ENCODE data around the gene KIF5C. TPM values are rescaled to one million over a fixed set of nuclear protein-coding genes. Genes with fewer than 3 reads are reported as not detected.

KIF5C gene
- total RNA-seq, 1 donor from 2014 or later = 1.3 TPM

- H3K4me3 Mint-ChIP-seq = no peak overlapping the region
- H3K27me3 Mint-ChIP-seq (ENCODE audit: low read depth) = no peaks in the 10 kb centered on the region
- no peaks in the 10 kb centered on the region for H3K9me3 Mint-ChIP-seq
- H3K27ac Mint-ChIP-seq = no peak overlapping the region
- H3K36me3 Mint-ChIP-seq = no peaks in the 10 kb centered on the region
- DNase-seq (ENCODE audit: low spot score in 2 of 2, unreplicated experiment in 2 of 2) = no peak
- no peak for TF ChIP-seq CTCF (IDR thresholded peaks at IDR 0.05; ENCODE audit: unreplicated experiment)
- peaks cover 40% of the 10 kb centered on the region for H3K4me1 Mint-ChIP-seq
These were observed 141.0 kb downstream of the KIF5C start for GRCh38 chr2:149015926-149016563.

GRCh38 chr2:149017116-149017985 is 142.3 kb downstream of the KIF5C start:
- no peaks in the 10 kb centered on the region for H3K9me3 Mint-ChIP-seq

GRCh38 chr2:149018981-149019380 is 144.0 kb downstream of the KIF5C start:
- Mint-ChIP-seq H3K9me3 (no peaks in the 10 kb centered on the region), H3K27me3 (ENCODE audit: low read depth) (no peaks in the 10 kb centered on the region), H3K4me3 (no peak overlapping the region), H3K4me1 (peaks cover 48% of the 10 kb centered on the region), H3K36me3 (no peaks in the 10 kb centered on the region), H3K27ac (peak overlapping the region; percentile 3)
- no peak for DNase-seq (ENCODE audit: low spot score in 2 of 2, unreplicated experiment in 2 of 2)
- TF ChIP-seq CTCF (IDR thresholded peaks at IDR 0.05; ENCODE audit: unreplicated experiment) = no peak

More at GRCh38 chr2:149017116-149017985, 142.3 kb downstream of the KIF5C start:
- DNase-seq (ENCODE audit: low spot score in 2 of 2, unreplicated experiment in 2 of 2) = peak; percentile 71 to 88
- Mint-ChIP-seq H3K4me3 (no peak overlapping the region), H3K27me3 (ENCODE audit: low read depth) (no peaks in the 10 kb centered on the region), H3K36me3 (no peaks in the 10 kb centered on the region), H3K4me1 (peaks cover 48% of the 10 kb centered on the region), H3K27ac (no peak overlapping the region)
- peak; percentile 95 for TF ChIP-seq CTCF (IDR thresholded peaks at IDR 0.05; ENCODE audit: unreplicated experiment)

- H3K27me3 Mint-ChIP-seq (ENCODE audit: low read depth) = no peaks in the 10 kb centered on the region
- peaks cover 54% of the 10 kb centered on the region for H3K4me1 Mint-ChIP-seq
- H3K36me3 Mint-ChIP-seq = no peaks in the 10 kb centered on the region
- DNase-seq (ENCODE audit: low spot score in 2 of 2, unreplicated experiment in 2 of 2) = no peak
- H3K9me3 Mint-ChIP-seq = no peaks in the 10 kb centered on the region
- no peak for TF ChIP-seq CTCF (IDR thresholded peaks at IDR 0.05; ENCODE audit: unreplicated experiment)
- no peak overlapping the region for H3K27ac Mint-ChIP-seq
- H3K4me3 Mint-ChIP-seq = no peak overlapping the region
These were observed 144.7 kb downstream of the KIF5C start for GRCh38 chr2:149019768-149020167.

GRCh38 chr2:149020432-149020851 is 145.4 kb downstream of the KIF5C start:
- TF ChIP-seq CTCF (IDR thresholded peaks at IDR 0.05; ENCODE audit: unreplicated experiment) = no peak
- Mint-ChIP-seq H3K27ac (no peak overlapping the region), H3K9me3 (no peaks in the 10 kb centered on the region), H3K36me3 (no peaks in the 10 kb centered on the region), H3K4me1 (peaks cover 58% of the 10 kb centered on the region), H3K4me3 (no peak overlapping the region), H3K27me3 (ENCODE audit: low read depth) (no peaks in the 10 kb centered on the region)
- DNase-seq (ENCODE audit: low spot score in 2 of 2, unreplicated experiment in 2 of 2) = no peak

All from mesothelial cell of epicardium (in vitro differentiated cells).